Body of pancreas (tissue), 4 donors: Measurements from ENCODE around the gene SORCS2.

Source experiments
- POLR2A ChIP-seq, 3 donors: fragments of 450-650 bp; IDR thresholded peaks; one replicate each; pipeline ENCODE4 v1.6.1; 2016; ENCODE audit warnings: antibody characterized with exemption in 3 of 3, mild to moderate bottlenecking in 2 of 3
- TF ChIP-seq, protein P1 (sequence below), 7 experiments: fragments of 450-650 bp in 4 of 7; fragments of 200-600 bp in 3 of 7; sonication (generic) in 3 of 7; IDR thresholded peaks; one replicate each; pipeline ENCODE4 v1.5.1; 2016 to 2019; ENCODE audit warnings: antibody characterized with exemption in 7 of 7

DNA sequence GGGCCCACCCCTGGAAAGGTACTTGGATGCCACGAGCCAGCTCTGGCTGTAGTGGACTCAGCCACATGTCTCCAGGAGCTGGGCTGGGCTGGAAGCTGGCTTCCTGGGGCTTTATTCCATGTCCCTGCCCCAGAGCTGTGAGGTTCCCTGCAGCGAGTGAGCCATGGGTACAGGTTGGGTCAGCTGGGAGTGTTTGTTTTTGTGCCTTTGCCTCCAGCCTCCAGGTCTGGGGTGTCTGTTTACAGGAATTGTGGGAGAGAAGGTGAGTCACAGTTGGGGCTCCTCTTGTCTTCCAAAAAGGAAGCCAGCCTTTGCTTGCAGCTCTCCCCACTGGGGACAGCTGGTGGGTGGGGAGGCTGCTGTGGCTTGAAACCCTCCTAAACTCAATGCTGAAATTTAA, 21.5 kb downstream of the SORCS2 start:
- TF ChIP-seq, protein P1, sequence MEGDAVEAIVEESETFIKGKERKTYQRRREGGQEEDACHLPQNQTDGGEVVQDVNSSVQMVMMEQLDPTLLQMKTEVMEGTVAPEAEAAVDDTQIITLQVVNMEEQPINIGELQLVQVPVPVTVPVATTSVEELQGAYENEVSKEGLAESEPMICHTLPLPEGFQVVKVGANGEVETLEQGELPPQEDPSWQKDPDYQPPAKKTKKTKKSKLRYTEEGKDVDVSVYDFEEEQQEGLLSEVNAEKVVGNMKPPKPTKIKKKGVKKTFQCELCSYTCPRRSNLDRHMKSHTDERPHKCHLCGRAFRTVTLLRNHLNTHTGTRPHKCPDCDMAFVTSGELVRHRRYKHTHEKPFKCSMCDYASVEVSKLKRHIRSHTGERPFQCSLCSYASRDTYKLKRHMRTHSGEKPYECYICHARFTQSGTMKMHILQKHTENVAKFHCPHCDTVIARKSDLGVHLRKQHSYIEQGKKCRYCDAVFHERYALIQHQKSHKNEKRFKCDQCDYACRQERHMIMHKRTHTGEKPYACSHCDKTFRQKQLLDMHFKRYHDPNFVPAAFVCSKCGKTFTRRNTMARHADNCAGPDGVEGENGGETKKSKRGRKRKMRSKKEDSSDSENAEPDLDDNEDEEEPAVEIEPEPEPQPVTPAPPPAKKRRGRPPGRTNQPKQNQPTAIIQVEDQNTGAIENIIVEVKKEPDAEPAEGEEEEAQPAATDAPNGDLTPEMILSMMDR (IDR thresholded peaks at IDR 0.05), result no peak
- TF ChIP-seq POLR2A (IDR thresholded peaks at IDR 0.05), result no peak
